Panc1 (cell line): Measurements from ENCODE around the gene STMND1. TPM values are rescaled to one million over a fixed set of nuclear protein-coding genes. Genes with fewer than 3 reads are reported as not detected.

ENCODE experiments used
- ATAC-seq: fragments of 200-7000 bp; cut with Tn5 transposase; 2 replicates; pipeline ENCODE4 v1.9.1; 2020; ENCODE audit warnings: mild to moderate bottlenecking, moderate library complexity
- BruUV-seq: library from RNA; stranded (reverse); fragments of 400-500 nt; replicated peaks from 2 replicates; lab custom pipeline; 2021; lab: Mats Ljungman, UMichigan
- CTCF ChIA-PET: fragments of 300-600 bp; sonication (Branson Sonifier 250); formaldehyde crosslinking; loops from one replicate; lab custom pipeline; 2022; ENCODE audit warnings: antibody characterized with exemption; lab: Charles Lee
- POLR2A ChIA-PET: fragments of 300-600 bp; sonication (Branson Sonifier 250); formaldehyde crosslinking; loops from one replicate; lab custom pipeline; 2022; ENCODE audit warnings: antibody characterized with exemption; lab: Charles Lee
- DNase-seq: peaks from one replicate; pipeline ENCODE4 v3.0.0-alpha.2; 2010; ENCODE audit warnings: low read depth, low spot score
- H3K27ac ChIP-seq: 2 replicates; pipeline ENCODE4 v1.5.1; 2011; ENCODE audit warnings: mild to moderate bottlenecking, low read length, inconsistent platforms
- H3K27me3 ChIP-seq: fragments of 200-500 bp; sonication (Bioruptor generic); 2 replicates; pipeline ENCODE4 v1.6.0; 2014; ENCODE audit warnings: low read length, inconsistent platforms; ENCODE audit not compliant: control insufficient read depth, insufficient read depth
- H3K36me3 ChIP-seq: fragments of 200-500 bp; sonication (Bioruptor generic); 2 replicates; pipeline ENCODE4 v1.5.1; 2014; ENCODE audit warnings: inconsistent platforms, mild to moderate bottlenecking, low read length, moderate library complexity; ENCODE audit not compliant: control insufficient read depth, insufficient read depth
- H3K4me1 ChIP-seq: 2 replicates; pipeline ENCODE4 v1.5.1; 2011; ENCODE audit warnings: inconsistent platforms, mild to moderate bottlenecking, low read length, moderate library complexity; ENCODE audit not compliant: control insufficient read depth, insufficient read depth
- H3K4me3 ChIP-seq, 2 experiments: 2 replicates each; pipeline ENCODE4 v1.5.1; 2011 to 2012; ENCODE audit warnings: low read depth in 2 of 2, low read length in 2 of 2, mild to moderate bottlenecking in 2 of 2, inconsistent platforms in 1 of 2, moderate library complexity in 1 of 2
- H3K9me3 ChIP-seq: fragments of 200-500 bp; sonication (Bioruptor generic); 2 replicates; pipeline ENCODE4 v1.5.1; 2014; ENCODE audit warnings: low read depth, mild to moderate bottlenecking, inconsistent platforms, low read length, moderate library complexity; ENCODE audit not compliant: control insufficient read depth, insufficient read depth
- POLR2AphosphoS5 ChIP-seq: IDR thresholded peaks from 2 replicates; pipeline ENCODE4 v1.6.1; 2012; ENCODE audit warnings: mild to moderate bottlenecking, low read depth, low read length, moderate library complexity
- REST ChIP-seq, 2 experiments: IDR thresholded peaks; 2 replicates each; pipeline ENCODE4 v1.6.1; 2011 to 2012; ENCODE audit warnings: low read depth in 2 of 2, control low read depth in 1 of 2, low read length in 1 of 2, mild to moderate bottlenecking in 1 of 2, moderate library complexity in 1 of 2; ENCODE audit not compliant: insufficient read depth in 1 of 2
- SIN3A ChIP-seq: IDR thresholded peaks from 2 replicates; pipeline ENCODE4 v1.6.1; 2012; ENCODE audit warnings: low read depth, mild to moderate bottlenecking, low read length, moderate library complexity, borderline replicate concordance; ENCODE audit not compliant: insufficient read depth
- TCF7L2 ChIP-seq: IDR thresholded peaks from 2 replicates; pipeline ENCODE4 v1.6.1; 2011; ENCODE audit warnings: mild to moderate bottlenecking, low read depth, low read length, inconsistent platforms
- in situ Hi-C: cut with HindIII; loops from 2 replicates; pipeline ENCODE4 v1.10.0; 2016; ENCODE audit warnings: low sequenced_read_pairs, low pct_unique_long_range_greater_than_20kb
- intact Hi-C: fragments of 100-400 bp; cut with micrococcal nuclease; formaldehyde crosslinking; loops from one replicate; pipeline ENCODE4 v1.10.0; 2022; ENCODE audit not compliant: unreplicated experiment
- total RNA-seq: library from RNA; stranded (reverse); gene quantifications from one replicate; pipeline ENCODE4 v1.2.1, GENCODE V29; 2021; ENCODE audit not compliant: unreplicated experiment
- TF ChIP-seq, protein P1 (sequence below): fragments of 450-650 bp; IDR thresholded peaks from 2 replicates; pipeline ENCODE4 v1.5.1; 2017; ENCODE audit warnings: mild to moderate bottlenecking

STMND1 gene
- total RNA-seq, 1 experiment from 2014 or later: not detected

GRCh38 chr6:17132967-17133366 lies 31.1 kb downstream of the STMND1 start:
- Histone ChIP-seq H3K4me1 (no peaks in the 10 kb centered on the region), H3K36me3 (no peaks in the 10 kb centered on the region), H3K27ac (no peak overlapping the region), H3K9me3 (no peaks in the 10 kb centered on the region), H3K4me3 (no peak overlapping the region), H3K27me3 (0 out of 2 replicates have a peak, but pooled peaks cover 2% of the 10 kb centered on the region)
- DNase-seq (no peak), ATAC-seq (no peak)
- in situ Hi-C loops: no loop called here
- TF ChIP-seq SIN3A: no peak
- no peak for TF ChIP-seq TCF7L2
- TF ChIP-seq POLR2AphosphoS5: no peak
- TF ChIP-seq, protein P1, sequence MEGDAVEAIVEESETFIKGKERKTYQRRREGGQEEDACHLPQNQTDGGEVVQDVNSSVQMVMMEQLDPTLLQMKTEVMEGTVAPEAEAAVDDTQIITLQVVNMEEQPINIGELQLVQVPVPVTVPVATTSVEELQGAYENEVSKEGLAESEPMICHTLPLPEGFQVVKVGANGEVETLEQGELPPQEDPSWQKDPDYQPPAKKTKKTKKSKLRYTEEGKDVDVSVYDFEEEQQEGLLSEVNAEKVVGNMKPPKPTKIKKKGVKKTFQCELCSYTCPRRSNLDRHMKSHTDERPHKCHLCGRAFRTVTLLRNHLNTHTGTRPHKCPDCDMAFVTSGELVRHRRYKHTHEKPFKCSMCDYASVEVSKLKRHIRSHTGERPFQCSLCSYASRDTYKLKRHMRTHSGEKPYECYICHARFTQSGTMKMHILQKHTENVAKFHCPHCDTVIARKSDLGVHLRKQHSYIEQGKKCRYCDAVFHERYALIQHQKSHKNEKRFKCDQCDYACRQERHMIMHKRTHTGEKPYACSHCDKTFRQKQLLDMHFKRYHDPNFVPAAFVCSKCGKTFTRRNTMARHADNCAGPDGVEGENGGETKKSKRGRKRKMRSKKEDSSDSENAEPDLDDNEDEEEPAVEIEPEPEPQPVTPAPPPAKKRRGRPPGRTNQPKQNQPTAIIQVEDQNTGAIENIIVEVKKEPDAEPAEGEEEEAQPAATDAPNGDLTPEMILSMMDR: no peak
- no peak for TF ChIP-seq REST (IDR thresholded peaks at IDR 0.05; ENCODE audit: insufficient read depth in 1 of 2, low read depth in 2 of 2, low read length in 1 of 2)
- ChIA-PET POLR2A (interaction anchor here (0.5 kb wide), 1 partner anchor 36 kb away, joined by 7 read pairs; no protein-coding TSS in a partner anchor), CTCF (no interaction called here)
- BruUV-seq: no TSS peak
- intact Hi-C loops: no loop called here

- in situ Hi-C loops: no loop called here
- no peaks in the 10 kb centered on the region for H3K4me1 ChIP-seq
- H3K36me3 ChIP-seq: no peaks in the 10 kb centered on the region
- no peaks in the 10 kb centered on the region for H3K27me3 ChIP-seq
- TF ChIP-seq, protein P1: no peak
- TF ChIP-seq TCF7L2 (no peak), REST (IDR thresholded peaks at IDR 0.05; ENCODE audit: insufficient read depth in 1 of 2, low read depth in 2 of 2, low read length in 1 of 2) (no peak), POLR2AphosphoS5 (no peak), SIN3A (no peak)
- no peak overlapping the region for H3K4me3 ChIP-seq
- H3K9me3 ChIP-seq: no peaks in the 10 kb centered on the region
- POLR2A ChIA-PET: no interaction called here
- no peak overlapping the region for H3K27ac ChIP-seq
- ATAC-seq (no peak), DNase-seq (no peak)
- CTCF ChIA-PET: no interaction called here
- intact Hi-C loops: no loop called here
- no TSS peak for BruUV-seq
These were observed 36.2 kb downstream of the STMND1 start for GRCh38 chr6:17138033-17138432.
